ENCODE results near the gene ZFYVE26.

DNA sequence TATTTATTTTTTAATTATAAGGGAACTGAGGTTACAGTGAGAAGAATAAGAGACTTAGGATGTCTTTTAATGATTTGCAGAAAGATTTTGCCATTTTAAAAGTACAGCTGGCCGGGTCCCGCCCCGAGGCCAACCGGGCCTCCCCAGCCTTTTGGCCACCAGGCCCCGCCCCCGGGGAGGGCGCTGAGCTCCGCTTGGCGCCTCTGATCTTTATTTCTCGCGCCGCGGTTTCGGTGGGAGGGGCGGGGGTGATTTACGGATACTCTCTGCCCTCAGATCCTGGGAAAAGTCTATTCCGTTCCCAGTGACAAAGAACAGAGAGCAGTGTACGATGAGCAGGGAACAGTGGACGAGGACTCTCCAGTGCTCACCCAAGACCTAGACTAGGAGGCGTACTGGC, 17.7 kb downstream of the ZFYVE26 start:
- TF ChIP-seq CTCF (IDR thresholded peaks at IDR 0.05) = no peak
- TF ChIP-seq EZH2 (IDR thresholded peaks at IDR 0.05) = no peak
- no peak for TF ChIP-seq EZH2phosphoT487 (IDR thresholded peaks at IDR 0.05)
